Glomerular visceral epithelial cell (primary cell): Measurements from ENCODE around the gene FKBP5.
"Not testable (repeated sequence)": the region's sequence is repeated elsewhere in the genome, so short reads cannot be mapped to it uniquely, and the experiment has no call there.

ENCODE experiments used
- DNase-seq: peaks from one replicate; pipeline ENCODE4 v3.0.0-alpha.2; 2016; ENCODE audit errors: extremely low spot score

FKBP5 gene

GRCh38 chr6:35543459-35544193 lies 145.1 kb downstream of the FKBP5 start:
- no peak for DNase-seq

- DNase-seq: no peak
These were observed 146.9 kb downstream of the FKBP5 start for GRCh38 chr6:35541836-35542235.

DNA sequence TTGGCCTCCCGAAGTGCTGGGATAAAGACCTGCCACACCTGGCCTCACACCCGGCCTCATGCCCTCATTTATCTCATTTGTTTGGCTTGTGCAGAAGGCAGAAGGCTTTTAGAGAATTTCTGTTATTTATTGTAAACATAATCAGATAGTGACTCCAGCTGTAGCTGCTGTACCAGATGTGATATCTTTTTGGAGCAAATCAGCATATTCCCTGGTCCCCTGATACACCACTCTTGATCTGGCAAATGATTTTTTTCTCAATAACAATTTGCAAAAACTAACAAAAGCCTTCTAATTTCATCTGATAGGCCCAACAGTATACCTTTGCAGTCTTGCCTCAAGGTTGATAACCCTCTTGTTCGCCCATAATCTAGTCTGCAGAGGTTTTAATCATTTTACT lies 149.5 kb downstream of the FKBP5 start:
- no peak for DNase-seq

GRCh38 chr6:35535847-35536246 lies 152.9 kb downstream of the FKBP5 start:
- not testable (repeated sequence) for DNase-seq

GRCh38 chr6:35534407-35535170 lies 154.1 kb downstream of the FKBP5 start:
- no peak for DNase-seq

GRCh38 chr6:35533981-35534380 lies 154.7 kb downstream of the FKBP5 start:
- no peak for DNase-seq

GRCh38 chr6:35532126-35532525 lies 156.6 kb downstream of the FKBP5 start:
- DNase-seq: no peak

GRCh38 chr6:35524380-35525020 lies 164.2 kb downstream of the FKBP5 start:
- no peak for DNase-seq
